Left ventricle myocardium inferior (tissue), 1 donor: ENCODE results near the gene RIOK3. TPM values are rescaled to one million over a fixed set of nuclear protein-coding genes. Genes with fewer than 3 reads are reported as not detected.

Experiments
- DNase-seq: peaks from one replicate; pipeline ENCODE4 v3.0.0-alpha.2; 2020
- H3K27ac ChIP-seq: fragments of 200-600 bp; replicated peaks from 2 replicates; pipeline ENCODE4 v1.8.0; 2021
- H3K27me3 ChIP-seq: fragments of 200-600 bp; 2 replicates; pipeline ENCODE4 v1.8.0; 2021; ENCODE audit warnings: low read depth
- H3K36me3 ChIP-seq: fragments of 200-600 bp; 2 replicates; pipeline ENCODE4 v1.8.0; 2021
- H3K4me1 ChIP-seq: fragments of 200-600 bp; 2 replicates; pipeline ENCODE4 v1.8.0; 2021
- H3K4me3 ChIP-seq: fragments of 200-600 bp; 2 replicates; pipeline ENCODE4 v1.8.0; 2021; ENCODE audit warnings: mild to moderate bottlenecking, moderate library complexity
- H3K9me3 ChIP-seq: fragments of 200-600 bp; replicated peaks from 2 replicates; pipeline ENCODE4 v1.8.0; 2021
- CTCF ChIP-seq: fragments of 200-600 bp; IDR thresholded peaks from 2 replicates; pipeline ENCODE4 v1.8.0; 2021; ENCODE audit warnings: antibody characterized with exemption, mild to moderate bottlenecking, borderline replicate concordance
- intact Hi-C: fragments of 100-400 bp; cut with micrococcal nuclease; formaldehyde crosslinking; loops from one replicate; pipeline ENCODE4 v1.11.0; 2022
- long read RNA-seq: library from polyadenylated mRNA; unstranded; transcript quantifications from one replicate; pipeline ENCODE4 v2.0.0, GENCODE V29; 2021
- total RNA-seq: library from RNA; stranded (reverse); fragmentation: NEBNext Ultra II Directional; extraction: Animal tissue kit (Norgen Biotek cat#: 25700); gene quantifications from one replicate; pipeline ENCODE4 v1.2.1, GENCODE V29; 2021
- donor health status: DM: no; HTN: yes; CAD: no; lungs with severe emphysema.

Gene RIOK3
- total RNA-seq: 60.4 TPM
- long read RNA-seq, full-length matches to known transcripts: 106 of 117 reads
- long read RNA-seq, partial matches to known transcripts: 1 of 117 reads
- long read RNA-seq, other reads (novel, unspliced or antisense): 10 of 117 reads

GRCh38 chr18:23452728-23453679, at the start of gene RIOK3:
Gene RIOK3 (plus strand): TSS chr18:23453287. CDS start chr18:23453440, 153 bp downstream.
- peak; percentile 98 for DNase-seq
- peaks cover 58% of the 10 kb centered on the region for H3K4me1 ChIP-seq
- TF ChIP-seq CTCF: no peak
- intact Hi-C loops: no loop called here
- peak within 1 kb of the TSS; percentile 88 for H3K4me3 ChIP-seq
- peak within 1 kb of the TSS; percentile 93 for H3K27ac ChIP-seq
- no peaks in the 10 kb centered on the region for H3K9me3 ChIP-seq
- peaks cover 14% of the 10 kb centered on the region for H3K36me3 ChIP-seq
- H3K27me3 ChIP-seq: no peaks in the 10 kb centered on the region

- TF ChIP-seq CTCF: no peak
- DNase-seq: no peak
- Histone ChIP-seq H3K27me3 (no peaks in the 10 kb centered on the region), H3K27ac (no peak overlapping the region), H3K4me1 (peaks cover 6% of the 10 kb centered on the region), H3K36me3 (no peaks in the 10 kb centered on the region), H3K4me3 (no peak overlapping the region), H3K9me3 (no peaks in the 10 kb centered on the region)
- intact Hi-C loops: no loop called here
Observed at GRCh38 chr18:23403310-23403709, 49.8 kb upstream of the RIOK3 start.

GRCh38 chr18:23405636-23406035, 47.5 kb upstream of the RIOK3 start:
- no peak overlapping the region for H3K4me3 ChIP-seq
- no peaks in the 10 kb centered on the region for H3K36me3 ChIP-seq
- TF ChIP-seq CTCF: no peak
- no peak overlapping the region for H3K27ac ChIP-seq
- no peaks in the 10 kb centered on the region for H3K9me3 ChIP-seq
- intact Hi-C loops: no loop called here
- H3K27me3 ChIP-seq: no peaks in the 10 kb centered on the region
- H3K4me1 ChIP-seq: peaks cover 6% of the 10 kb centered on the region
- DNase-seq: no peak

GRCh38 chr18:23406271-23406787, 46.8 kb upstream of the RIOK3 start:
- H3K9me3 ChIP-seq: no peaks in the 10 kb centered on the region
- no peak for DNase-seq
- intact Hi-C loops: no loop called here
- no peaks in the 10 kb centered on the region for H3K36me3 ChIP-seq
- no peak overlapping the region for H3K27ac ChIP-seq
- TF ChIP-seq CTCF: no peak
- H3K4me1 ChIP-seq: peaks cover 6% of the 10 kb centered on the region
- no peak overlapping the region for H3K4me3 ChIP-seq
- no peaks in the 10 kb centered on the region for H3K27me3 ChIP-seq

- H3K27ac ChIP-seq: no peak overlapping the region
- H3K9me3 ChIP-seq: no peaks in the 10 kb centered on the region
- no peak for DNase-seq
- no peak for TF ChIP-seq CTCF
- H3K4me1 ChIP-seq: peaks cover 16% of the 10 kb centered on the region
- intact Hi-C loops: loop anchor here (10.0 kb wide), 1 partner anchor 578 kb away; no protein-coding TSS in a partner anchor
- H3K27me3 ChIP-seq: no peaks in the 10 kb centered on the region
- no peaks in the 10 kb centered on the region for H3K36me3 ChIP-seq
- H3K4me3 ChIP-seq: no peak overlapping the region
Observed at GRCh38 chr18:23412351-23412964, 40.6 kb upstream of the RIOK3 start.
